Ovary (tissue), 9 donors: ENCODE results near the gene CHN2. TPM values are rescaled to one million over a fixed set of nuclear protein-coding genes. Genes with fewer than 3 reads are reported as not detected.

Experiments used
- DNase-seq, 5 donors: peaks; one replicate each; pipeline ENCODE4 v3.0.0-alpha.2; 2019 to 2020
- H3K27ac ChIP-seq, 2 donors: fragments of 200-600 bp; one replicate each; pipeline versions ENCODE4 v1.5.1 to v1.8.0; 2019 to 2022
- H3K27me3 ChIP-seq: fragments of 200-600 bp; one replicate; pipeline ENCODE4 v1.8.0; 2022
- H3K36me3 ChIP-seq: fragments of 200-600 bp; sonication (generic); one replicate; pipeline ENCODE4 v1.5.1; 2019
- H3K4me1 ChIP-seq: one replicate; pipeline ENCODE4 v1.8.1; 2013; ENCODE audit warnings: mild to moderate bottlenecking, moderate library complexity; ENCODE audit not compliant: insufficient read depth
- H3K4me3 ChIP-seq: fragments of 200-600 bp; sonication (generic); one replicate; pipeline ENCODE4 v1.5.1; 2017
- H3K9me3 ChIP-seq, 2 donors: fragments of 200-600 bp in 1 of 2; sonication (generic) in 1 of 2; one replicate each; pipeline versions ENCODE4 v1.5.1 to v1.8.1; 2013 to 2019; ENCODE audit warnings: mild to moderate bottlenecking in 1 of 2, moderate library complexity in 1 of 2
- CTCF ChIP-seq, 3 donors: fragments of 450-650 bp in 2 of 3; fragments of 200-600 bp in 1 of 3; IDR thresholded peaks; one replicate each; pipeline versions ENCODE4 v1.5.1 to v1.8.0; 2016 to 2022; ENCODE audit warnings: antibody characterized with exemption in 3 of 3, mild to moderate bottlenecking in 1 of 3
- EP300 ChIP-seq: sonication (generic); formaldehyde crosslinking; IDR thresholded peaks from one replicate; pipeline ENCODE4 v1.6.1; 2017; ENCODE audit warnings: antibody characterized with exemption
- POLR2A ChIP-seq: fragments of 450-650 bp; IDR thresholded peaks from one replicate; pipeline ENCODE4 v1.6.1; 2017; ENCODE audit warnings: antibody characterized with exemption, mild to moderate bottlenecking, moderate library complexity
- WGBS, 3 donors: extraction: QIAGEN DNeasy Blood & Tissue Kit in 1 of 3; methylation state at CpG; one replicate each; pipeline versions ENCODE4 v1.1.5 to v1.1.7; 2013 to 2017; 5-methylcytosine and 5-hydroxymethylcytosine counted together
- intact Hi-C, 4 donors: fragments of 100-400 bp; cut with DNase I; formaldehyde crosslinking; loops; one replicate each; pipeline versions ENCODE4 v1.11.0 to v1.15.1; 2022 to 2023
- polyA plus RNA-seq, 2 donors: library from polyadenylated mRNA; stranded (reverse); fragments of 200-250 nt in 1 of 2; fragments of 350-450 nt in 1 of 2; fragmentation: Illumina TruSeq in 1 of 2; extraction: RNeasy Lipid Tissue Mini Kit (QIAGEN cat#74804) in 1 of 2; gene quantifications; one replicate each; pipeline ENCODE4 v1.2.3, GENCODE V29; 2013 to 2014
- total RNA-seq, 7 donors: library from RNA; depleted of rRNA in 2 of 7; stranded (reverse); fragments of >200 nt in 2 of 7; fragmentation: NEBNext Ultra II Directional in 3 of 7; extraction: Animal tissue kit (Norgen Biotek cat#: 25700) in 3 of 7; gene quantifications; one replicate each; pipeline versions ENCODE4 v1.1.0 to v1.2.4, GENCODE V29; 2016 to 2023
- donor health status: DM: no; HTN: no; CAD: no; lungs with moderate emphysema.
- donor health status: DM: no; HTN: no; CAD: no.
- donor health status: Bipolar disorder and iron deficiency.
- donor health status: DM: yes; HTN: yes; CAD: no.
- donor health status: DM: no; HTN: no; CAD: no.
- donor health status: DM: yes; HTN: yes; CAD: no.

The CHN2 gene
- total and polyA plus RNA-seq, 9 donors = 17.9 to 32.6 (median 22.3) TPM

GRCh38 chr7:29360633-29361625 lies 166.4 kb downstream of the CHN2 start:
- no peak overlapping the region for H3K4me3 ChIP-seq
- no peaks in the 10 kb centered on the region for H3K9me3 ChIP-seq
- H3K36me3 ChIP-seq = no peaks in the 10 kb centered on the region
- no peaks in the 10 kb centered on the region for H3K4me1 ChIP-seq
- no peak for DNase-seq
- 69 to 72% (median 71%) methylated on average over 13 of the region's 13 CpGs for WGBS, 3 donors
- no peaks in the 10 kb centered on the region for H3K27me3 ChIP-seq
- TF ChIP-seq EP300 = no peak
- intact Hi-C loops = no loop called here
- H3K27ac ChIP-seq = no peak overlapping the region

- Histone ChIP-seq H3K36me3 (no peaks in the 10 kb centered on the region), H3K9me3 (no peaks in the 10 kb centered on the region), H3K4me3 (no peak overlapping the region), H3K27me3 (no peaks in the 10 kb centered on the region), H3K4me1 (no peaks in the 10 kb centered on the region), H3K27ac (no peak overlapping the region)
- intact Hi-C loops = no loop called here
- no peak for TF ChIP-seq POLR2A
- no peak for TF ChIP-seq CTCF (IDR thresholded peaks at IDR 0.05)
- no peak for TF ChIP-seq EP300
- no peak for DNase-seq
- 90 to 95% (median 93%) methylated on average over 2 of the region's 2 CpGs for WGBS, 3 donors
Measured at GRCh38 chr7:29362380-29362779, 167.8 kb downstream of the CHN2 start.

- WGBS, 3 donors = 94 to 98% (median 94%) methylated on average over 3 of the region's 3 CpGs
- intact Hi-C loops = no loop called here
- H3K36me3 ChIP-seq = no peaks in the 10 kb centered on the region
Measured at GRCh38 chr7:29363636-29364425, 169.3 kb downstream of the CHN2 start.

GRCh38 chr7:29364661-29365060 lies 170.1 kb downstream of the CHN2 start:
- Histone ChIP-seq H3K4me3 (no peak overlapping the region), H3K4me1 (no peaks in the 10 kb centered on the region), H3K27ac (no peak overlapping the region), H3K27me3 (no peaks in the 10 kb centered on the region), H3K36me3 (no peaks in the 10 kb centered on the region), H3K9me3 (no peaks in the 10 kb centered on the region)
- WGBS, 3 donors = 59 to 79% (median 71%) methylated on average over 1 of the region's 1 CpG
- intact Hi-C loops = no loop called here
- DNase-seq = no peak
- TF ChIP-seq POLR2A (no peak), CTCF (IDR thresholded peaks at IDR 0.05) (no peak), EP300 (no peak)

More at GRCh38 chr7:29363636-29364425, 169.3 kb downstream of the CHN2 start:
- no peak for TF ChIP-seq EP300
- TF ChIP-seq CTCF (IDR thresholded peaks at IDR 0.05) = no peak
- no peak for TF ChIP-seq POLR2A
- H3K27me3 ChIP-seq = no peaks in the 10 kb centered on the region
- no peaks in the 10 kb centered on the region for H3K9me3 ChIP-seq
- DNase-seq = no peak
- H3K4me1 ChIP-seq = no peaks in the 10 kb centered on the region
- H3K27ac ChIP-seq = no peak overlapping the region
- H3K4me3 ChIP-seq = no peak overlapping the region
